Ovary (tissue), 3 donors: ENCODE measurements around the gene RCOR2.

Experiments used
- POLR2A ChIP-seq: fragments of 450-650 bp; IDR thresholded peaks from one replicate; pipeline ENCODE4 v1.6.1; 2017; ENCODE audit warnings: antibody characterized with exemption, mild to moderate bottlenecking, moderate library complexity
- TF ChIP-seq, protein P1 (sequence below), 3 donors: fragments of 450-650 bp in 2 of 3; fragments of 200-600 bp in 1 of 3; IDR thresholded peaks; one replicate each; pipeline versions ENCODE4 v1.5.1 to v1.8.0; 2016 to 2022; ENCODE audit warnings: antibody characterized with exemption in 3 of 3, mild to moderate bottlenecking in 1 of 3
- donor health status: DM: no; HTN: no; CAD: no.

- TF ChIP-seq, protein P1, sequence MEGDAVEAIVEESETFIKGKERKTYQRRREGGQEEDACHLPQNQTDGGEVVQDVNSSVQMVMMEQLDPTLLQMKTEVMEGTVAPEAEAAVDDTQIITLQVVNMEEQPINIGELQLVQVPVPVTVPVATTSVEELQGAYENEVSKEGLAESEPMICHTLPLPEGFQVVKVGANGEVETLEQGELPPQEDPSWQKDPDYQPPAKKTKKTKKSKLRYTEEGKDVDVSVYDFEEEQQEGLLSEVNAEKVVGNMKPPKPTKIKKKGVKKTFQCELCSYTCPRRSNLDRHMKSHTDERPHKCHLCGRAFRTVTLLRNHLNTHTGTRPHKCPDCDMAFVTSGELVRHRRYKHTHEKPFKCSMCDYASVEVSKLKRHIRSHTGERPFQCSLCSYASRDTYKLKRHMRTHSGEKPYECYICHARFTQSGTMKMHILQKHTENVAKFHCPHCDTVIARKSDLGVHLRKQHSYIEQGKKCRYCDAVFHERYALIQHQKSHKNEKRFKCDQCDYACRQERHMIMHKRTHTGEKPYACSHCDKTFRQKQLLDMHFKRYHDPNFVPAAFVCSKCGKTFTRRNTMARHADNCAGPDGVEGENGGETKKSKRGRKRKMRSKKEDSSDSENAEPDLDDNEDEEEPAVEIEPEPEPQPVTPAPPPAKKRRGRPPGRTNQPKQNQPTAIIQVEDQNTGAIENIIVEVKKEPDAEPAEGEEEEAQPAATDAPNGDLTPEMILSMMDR (IDR thresholded peaks at IDR 0.05): no peak
- TF ChIP-seq POLR2A: no peak
Observed at GRCh38 chr11:63919267-63920125, 2.5 kb upstream of the RCOR2 start.
